ENCODE data around the gene EFCAB12. TPM values are rescaled to one million over a fixed set of nuclear protein-coding genes. Genes with fewer than 3 reads are reported as not detected.

EFCAB12 gene
- total and polyA plus RNA-seq, 2 donors (not counting 3 experiments of a cell fraction or from before 2014, with no cell fraction given): 0.15 to 0.49 TPM

DNA sequence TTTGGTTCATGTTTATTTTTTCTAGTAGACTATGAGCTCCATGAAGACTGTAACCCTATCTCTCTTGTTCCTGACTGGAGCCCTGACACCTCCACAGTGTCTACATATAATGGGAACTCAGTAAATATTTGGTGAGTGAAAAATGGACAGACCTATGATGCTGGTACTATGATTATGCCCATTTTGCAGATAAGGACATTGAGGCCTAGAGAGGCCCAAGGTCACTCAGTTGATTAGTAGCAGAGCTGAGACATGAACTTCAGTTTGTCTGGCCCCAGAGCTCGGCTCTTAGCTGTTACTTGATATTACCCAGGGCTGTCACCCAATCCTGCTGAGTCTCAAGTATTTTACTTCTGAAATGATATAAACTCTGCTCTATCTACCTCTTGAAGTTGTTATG lies 5.5 kb downstream of the EFCAB12 start:
- Histone ChIP-seq H3K4me2 (ENCODE audit: insufficient read depth, low read length) (no peak overlapping the region), H3K27ac (ENCODE audit: insufficient read depth, low read depth, low read length) (no peak overlapping the region), H2AFZ (ENCODE audit: low read depth, low read length) (no peak overlapping the region), H3K9ac (replicated peaks; ENCODE audit: extremely low read depth, insufficient read depth, low read length) (no peak overlapping the region), H3K4me1 (ENCODE audit: control insufficient read depth, extremely low read depth, insufficient read depth, low read length) (peaks cover 2% of the 10 kb centered on the region), H3K9me3 (replicated peaks; ENCODE audit: control insufficient read depth, insufficient read depth, low read length) (no peaks in the 10 kb centered on the region), H3K27me3 (ENCODE audit: control insufficient read depth in 2 of 2, insufficient read depth in 2 of 2, low read length in 2 of 2) (peaks cover 0 to 4% of the 10 kb centered on the region in 2 experiments), H3K9me1 (replicated peaks; ENCODE audit: control insufficient read depth, extremely low read depth, insufficient read depth, low read length) (no peaks in the 10 kb centered on the region), H3K4me3 (replicated peaks in 1 of 3; ENCODE audit: insufficient read depth in 1 of 3, low read depth in 1 of 3, low read length in 3 of 3) (no peak overlapping the region), H3K36me3 (ENCODE audit: control insufficient read depth in 2 of 2, extremely low read depth in 1 of 2, insufficient read depth in 2 of 2, low read length in 2 of 2) (no peaks in the 10 kb centered on the region), H4K20me1 (replicated peaks; ENCODE audit: control insufficient read depth, extremely low read depth, insufficient read depth, low read length) (no peaks in the 10 kb centered on the region), H3K79me2 (ENCODE audit: control insufficient read depth, insufficient read depth, low read length) (no peaks in the 10 kb centered on the region)
- dilution Hi-C loops (cut with MboI; ENCODE audit: extremely low pct_ligation_motif_present, low sequenced_read_pairs): no loop called here
- BruUV-seq (replicated peaks): no TSS peak
- CTCF ChIA-PET: interaction anchor here (0.6 to 3.9 kb wide), 8 partner anchors 9 to 627 kb away, joined by 3 to 25 read pairs (median 3); no protein-coding TSS in a partner anchor
- no peak for TF ChIP-seq POLR2A (IDR thresholded peaks at IDR 0.05; ENCODE audit: low read depth, low read length)
- TF ChIP-seq EZH2 (IDR thresholded peaks at IDR 0.05; ENCODE audit: borderline replicate concordance, low read depth, low read length, severe bottlenecking): no peak
- no peak for DNase-seq (ENCODE audit: low read depth, low spot score)
- POLR2A ChIA-PET: no interaction called here
- intact Hi-C loops (cut with micrococcal nuclease): no loop called here
- FAIRE-seq: no peak

DNA sequence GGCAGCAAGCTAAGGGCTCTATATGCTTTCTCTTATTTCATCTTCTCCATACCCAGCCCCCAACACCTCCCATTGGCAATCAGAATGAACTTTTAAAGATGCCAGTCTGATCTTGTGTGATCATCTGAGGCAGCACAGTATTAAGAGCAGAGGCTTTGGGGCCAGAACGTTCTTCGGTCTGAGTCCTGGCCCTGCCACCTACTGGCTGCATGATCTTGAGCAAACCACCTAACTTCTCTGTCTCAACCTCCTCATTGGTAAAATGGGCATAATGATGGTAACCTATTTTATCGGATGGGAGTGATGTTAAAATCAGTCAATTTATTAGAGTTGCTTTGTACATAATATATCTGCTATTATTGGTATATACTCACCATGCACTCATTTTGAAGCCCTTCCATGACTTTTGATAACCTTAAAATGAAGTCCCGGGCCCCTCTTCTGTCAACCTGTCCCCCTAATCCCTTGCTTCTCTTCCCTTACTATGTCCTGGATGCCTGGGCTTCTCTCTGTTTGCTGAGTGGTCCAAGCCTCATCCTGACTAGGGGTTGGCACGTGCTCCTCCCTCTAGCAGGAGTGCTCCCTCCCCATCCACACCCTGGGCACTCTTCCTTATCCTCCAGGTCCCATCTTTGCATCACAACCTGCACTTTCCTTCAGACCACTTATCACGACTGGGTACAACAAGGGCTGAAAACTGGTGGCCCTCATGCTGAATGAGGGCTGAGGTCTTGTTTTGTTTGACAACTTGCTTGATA lies 6.3 kb downstream of the EFCAB12 start:
- ChIA-PET CTCF (interaction anchor here (0.6 to 3.9 kb wide), 7 partner anchors 9 to 628 kb away, joined by 3 to 25 read pairs (median 3); no protein-coding TSS in a partner anchor), POLR2A (no interaction called here)
- H3K9me1 ChIP-seq (replicated peaks; ENCODE audit: control insufficient read depth, extremely low read depth, insufficient read depth, low read length): no peaks in the 10 kb centered on the region
- H3K36me3 ChIP-seq (ENCODE audit: control insufficient read depth in 2 of 2, extremely low read depth in 1 of 2, insufficient read depth in 2 of 2, low read length in 2 of 2): no peaks in the 10 kb centered on the region
- no peak overlapping the region for H3K4me3 ChIP-seq (replicated peaks in 1 of 3; ENCODE audit: insufficient read depth in 1 of 3, low read depth in 1 of 3, low read length in 3 of 3)
- H4K20me1 ChIP-seq (replicated peaks; ENCODE audit: control insufficient read depth, extremely low read depth, insufficient read depth, low read length): no peaks in the 10 kb centered on the region
- H3K9me3 ChIP-seq (replicated peaks; ENCODE audit: control insufficient read depth, insufficient read depth, low read length): no peaks in the 10 kb centered on the region
- no peak overlapping the region for H3K27ac ChIP-seq (ENCODE audit: insufficient read depth, low read depth, low read length)
- FAIRE-seq (peak; percentile 40), DNase-seq (ENCODE audit: low read depth, low spot score) (peak; percentile 19)
- intact Hi-C loops (cut with micrococcal nuclease): no loop called here
- no peak overlapping the region for H3K4me2 ChIP-seq (ENCODE audit: insufficient read depth, low read length)
- no peak overlapping the region for H2AFZ ChIP-seq (ENCODE audit: low read depth, low read length)
- H3K27me3 ChIP-seq (ENCODE audit: control insufficient read depth in 2 of 2, insufficient read depth in 2 of 2, low read length in 2 of 2): no peaks in the 10 kb centered on the region
- peaks cover 6% of the 10 kb centered on the region for H3K4me1 ChIP-seq (ENCODE audit: control insufficient read depth, extremely low read depth, insufficient read depth, low read length)
- no peaks in the 10 kb centered on the region for H3K79me2 ChIP-seq (ENCODE audit: control insufficient read depth, insufficient read depth, low read length)
- no peak overlapping the region for H3K9ac ChIP-seq (replicated peaks; ENCODE audit: extremely low read depth, insufficient read depth, low read length)
- BruUV-seq (replicated peaks): no TSS peak
- no peak for TF ChIP-seq GATA2 (IDR thresholded peaks at IDR 0.05; ENCODE audit: insufficient read depth, insufficient read length, low read depth, low read length)
- TF ChIP-seq, protein P1, sequence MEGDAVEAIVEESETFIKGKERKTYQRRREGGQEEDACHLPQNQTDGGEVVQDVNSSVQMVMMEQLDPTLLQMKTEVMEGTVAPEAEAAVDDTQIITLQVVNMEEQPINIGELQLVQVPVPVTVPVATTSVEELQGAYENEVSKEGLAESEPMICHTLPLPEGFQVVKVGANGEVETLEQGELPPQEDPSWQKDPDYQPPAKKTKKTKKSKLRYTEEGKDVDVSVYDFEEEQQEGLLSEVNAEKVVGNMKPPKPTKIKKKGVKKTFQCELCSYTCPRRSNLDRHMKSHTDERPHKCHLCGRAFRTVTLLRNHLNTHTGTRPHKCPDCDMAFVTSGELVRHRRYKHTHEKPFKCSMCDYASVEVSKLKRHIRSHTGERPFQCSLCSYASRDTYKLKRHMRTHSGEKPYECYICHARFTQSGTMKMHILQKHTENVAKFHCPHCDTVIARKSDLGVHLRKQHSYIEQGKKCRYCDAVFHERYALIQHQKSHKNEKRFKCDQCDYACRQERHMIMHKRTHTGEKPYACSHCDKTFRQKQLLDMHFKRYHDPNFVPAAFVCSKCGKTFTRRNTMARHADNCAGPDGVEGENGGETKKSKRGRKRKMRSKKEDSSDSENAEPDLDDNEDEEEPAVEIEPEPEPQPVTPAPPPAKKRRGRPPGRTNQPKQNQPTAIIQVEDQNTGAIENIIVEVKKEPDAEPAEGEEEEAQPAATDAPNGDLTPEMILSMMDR (IDR thresholded peaks at IDR 0.05; ENCODE audit: extremely low read depth in 1 of 2, insufficient read depth in 1 of 2, low read depth in 1 of 2, low read length in 2 of 2): peak in 1 of 2 donors; percentile 25
- dilution Hi-C loops (cut with MboI; ENCODE audit: extremely low pct_ligation_motif_present, low sequenced_read_pairs): no loop called here

All from endothelial cell of umbilical vein (primary cell).